ENCODE data around the gene IL13RA1.
"Not testable (repeated sequence)": the region's sequence is repeated elsewhere in the genome, so short reads cannot be mapped to it uniquely, and the experiment has no call there.

IL13RA1 gene

DNA sequence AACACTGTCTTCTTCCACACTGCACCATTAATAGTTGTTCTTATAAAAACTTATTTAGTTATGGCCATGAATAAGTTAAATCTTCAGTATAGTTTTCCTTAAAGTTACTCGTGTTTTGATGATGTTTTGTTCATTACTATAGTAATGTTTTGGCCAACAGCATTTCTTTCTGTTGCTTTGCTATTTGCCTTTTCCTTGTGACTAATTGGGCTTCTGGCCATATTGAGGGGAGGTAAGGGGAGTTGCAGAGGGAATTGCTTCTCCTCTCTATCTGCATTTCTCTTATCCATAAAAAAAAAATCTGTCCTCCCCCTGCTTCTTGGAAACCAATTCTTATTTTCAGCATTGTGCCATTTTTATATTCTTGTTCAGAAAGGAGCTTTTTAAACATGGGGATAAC, 53.5 kb downstream of the IL13RA1 start:
- DNase-seq, result no peak

DNA sequence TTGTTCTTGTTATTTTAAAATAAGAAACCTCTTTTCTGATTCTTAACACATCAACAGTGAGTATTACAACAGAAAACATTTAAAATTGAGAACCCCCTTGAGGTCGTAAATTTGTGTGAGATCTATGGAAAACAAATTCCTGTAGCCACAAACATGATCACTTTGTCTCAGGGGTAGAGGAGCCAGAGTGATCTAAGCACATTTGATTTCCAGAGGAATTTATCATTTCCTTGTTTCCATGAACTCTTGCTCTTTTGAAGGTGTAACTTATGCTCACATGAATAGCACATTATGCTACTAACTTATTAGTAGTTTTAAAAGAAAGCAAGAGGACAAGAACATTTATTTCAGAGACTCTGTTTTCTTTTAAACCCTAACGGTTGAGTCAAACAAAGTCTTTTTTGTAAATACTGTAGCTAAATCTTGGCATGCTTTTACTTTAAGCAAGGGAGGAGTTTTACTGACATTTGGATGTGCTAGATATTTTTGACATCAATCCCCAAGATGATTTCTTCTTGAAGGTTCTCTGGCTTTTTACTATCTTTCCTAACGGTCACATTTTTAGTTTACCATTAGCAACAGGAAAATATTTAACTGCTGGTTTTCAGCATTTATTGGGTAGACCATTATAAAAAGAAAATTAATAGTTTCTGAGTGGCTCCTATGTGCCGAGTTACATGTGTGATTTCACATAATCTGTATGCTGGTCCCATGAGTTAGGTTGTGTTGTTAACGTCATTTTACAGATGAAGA, 68.3 kb downstream of the IL13RA1 start:
- no peak for DNase-seq

DNA sequence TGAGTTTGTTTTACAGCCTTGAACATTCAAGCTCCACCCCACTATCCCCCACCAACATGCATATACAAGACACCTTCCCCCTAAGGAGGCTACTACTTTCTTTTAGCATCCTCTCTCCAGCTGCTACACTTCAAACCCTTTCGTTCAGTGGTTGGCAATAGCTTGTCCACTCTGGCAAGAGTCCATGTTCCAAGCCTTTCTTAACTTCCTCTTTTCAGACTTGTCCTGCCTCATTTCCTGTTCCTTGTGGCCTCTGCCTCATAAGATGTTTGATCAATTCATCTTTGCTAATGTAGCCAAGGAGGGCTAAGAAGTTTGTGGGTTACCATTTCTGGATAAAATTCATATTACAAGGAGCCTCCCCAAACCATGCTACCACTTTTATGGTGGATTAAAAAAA, 75.5 kb downstream of the IL13RA1 start:
- no peak for DNase-seq

DNA sequence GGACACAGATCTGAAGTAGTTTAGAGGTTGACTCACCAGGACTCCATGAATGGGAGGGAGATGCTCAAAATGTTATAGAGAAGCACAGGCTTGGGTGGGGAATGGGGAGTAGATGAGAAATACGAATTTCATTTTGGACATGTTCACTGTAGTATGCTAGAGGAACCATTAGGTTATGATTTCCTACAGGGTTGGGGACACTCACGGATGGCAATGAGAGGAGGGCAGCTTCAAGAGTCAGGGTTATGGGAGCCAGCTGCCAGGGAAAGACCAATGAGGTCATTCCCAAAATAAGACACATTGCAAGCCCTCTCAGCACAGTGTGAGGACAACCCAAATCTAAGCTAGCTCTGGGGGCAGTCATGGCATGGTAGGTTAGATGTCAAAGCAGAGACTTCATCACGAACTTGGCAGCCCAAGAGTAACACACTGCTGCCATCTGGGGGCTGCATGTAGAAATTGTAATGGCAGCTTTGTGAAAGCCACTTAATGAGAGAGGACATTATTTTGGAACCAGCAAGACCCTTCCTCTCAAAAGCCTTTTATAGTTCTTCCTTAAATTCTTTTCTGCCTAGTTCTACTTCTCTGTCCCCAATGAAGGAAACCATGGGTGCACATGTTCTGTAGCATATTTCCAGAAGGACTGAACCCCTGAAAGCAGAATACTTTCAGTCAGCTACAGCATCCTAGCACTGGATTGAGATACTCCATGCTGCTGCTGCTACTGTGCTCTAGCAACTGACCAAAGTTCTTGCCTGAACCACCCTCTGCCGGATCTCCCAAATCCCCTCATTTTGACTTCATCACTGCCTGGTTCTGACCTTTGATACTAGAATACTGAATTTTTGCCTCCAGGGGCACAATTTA, 80.0 kb downstream of the IL13RA1 start:
- DNase-seq, result peak; percentile 3

DNA sequence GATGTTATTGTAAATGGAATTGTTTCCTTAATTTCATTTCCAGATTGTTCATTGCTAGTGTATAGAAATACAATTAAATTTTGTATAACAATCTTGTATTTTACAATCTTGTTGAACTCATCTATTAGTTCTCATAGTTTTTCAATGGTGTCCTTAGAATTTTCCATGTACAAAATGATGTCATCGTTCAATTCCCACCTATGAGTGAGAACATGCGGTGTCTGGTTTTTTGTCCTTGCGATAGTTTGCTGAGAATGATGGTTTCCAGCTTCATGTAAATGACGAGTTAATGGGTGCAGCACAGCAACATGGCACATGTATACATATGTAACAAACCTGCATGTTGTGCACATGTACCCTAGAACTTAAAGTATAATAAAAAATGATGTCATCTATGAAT, 89.9 kb downstream of the IL13RA1 start:
- DNase-seq, result not testable (repeated sequence)

DNA sequence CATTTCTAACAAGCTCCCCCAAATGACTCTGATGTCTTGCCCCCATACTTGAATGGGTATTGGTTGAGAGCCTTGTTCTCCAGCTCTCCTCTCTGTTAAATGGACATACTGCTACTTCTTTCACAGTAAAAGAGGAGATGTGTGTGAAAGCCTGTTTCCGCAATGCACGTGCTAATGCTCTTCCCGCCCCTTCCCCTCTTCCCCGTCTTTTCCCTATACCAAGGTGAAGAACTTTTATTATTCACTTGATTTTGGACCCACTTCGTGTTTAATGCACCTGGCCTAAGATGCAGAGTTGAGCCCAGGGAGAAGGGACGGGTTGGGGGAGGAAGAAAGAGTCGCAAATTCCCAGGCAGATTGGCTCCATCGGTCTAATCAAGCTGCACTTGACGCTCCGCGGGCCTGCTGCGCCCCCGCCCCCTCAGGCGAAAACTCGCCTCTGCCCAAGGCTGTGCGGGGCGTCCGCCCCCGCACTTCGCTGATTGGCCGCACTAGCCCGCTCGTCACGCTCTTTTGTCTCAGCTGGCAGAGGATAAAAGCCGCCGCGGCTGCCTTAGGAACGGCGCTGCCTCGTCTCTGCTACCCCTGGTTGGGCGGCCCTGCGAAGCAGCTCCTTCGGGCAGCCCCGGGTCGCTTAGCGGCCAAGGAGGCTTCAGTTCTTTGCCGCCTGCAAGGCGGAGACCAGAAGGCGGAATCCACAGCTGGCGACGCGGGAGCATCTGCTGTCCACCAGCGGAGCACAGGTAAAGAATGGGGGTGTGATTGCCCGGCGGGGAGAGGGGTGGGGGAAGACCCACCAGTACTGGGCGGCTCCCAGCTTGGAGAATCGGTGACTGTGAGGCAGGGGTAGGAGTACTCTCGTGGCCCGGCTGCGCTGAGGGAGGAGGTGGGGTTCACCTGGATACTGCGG, 96.1 kb downstream of the IL13RA1 start, which contains the start of gene ZCCHC12:
Gene ZCCHC12, plus strand, starts transcription at position 562 of the 910 bp plus-strand sequence. CDS start 1,421 bp downstream, outside the sequence.
- peak; percentile 24 for DNase-seq

DNA sequence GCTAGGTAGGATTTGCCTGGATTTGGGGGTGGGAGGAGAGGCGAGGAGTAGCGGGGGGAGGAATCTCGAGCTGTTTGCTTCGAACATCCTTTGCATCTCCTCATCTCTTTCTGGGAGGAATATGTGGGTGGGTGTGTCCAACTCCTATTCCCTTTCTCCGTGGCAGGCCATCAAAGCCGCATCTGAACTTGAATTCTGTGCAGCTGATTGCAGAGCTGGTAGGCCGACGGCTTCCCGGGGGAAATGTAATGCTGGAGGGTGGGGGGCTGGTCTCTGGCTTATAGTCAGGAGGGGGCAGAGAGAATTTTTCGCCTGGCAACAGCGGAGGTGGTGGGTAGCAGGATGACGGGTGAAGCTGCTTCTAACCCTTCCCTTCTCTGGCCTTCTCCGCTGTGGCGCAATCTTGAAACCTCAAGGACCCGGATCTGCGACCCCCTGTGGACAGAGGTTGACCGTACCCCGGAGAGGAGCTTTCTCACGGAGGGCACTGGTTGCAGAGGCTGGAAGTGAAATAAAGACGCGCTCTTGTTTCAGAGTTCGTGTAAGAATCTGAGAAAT, 96.8 kb downstream of the IL13RA1 start:
- DNase-seq, result no peak

DNA sequence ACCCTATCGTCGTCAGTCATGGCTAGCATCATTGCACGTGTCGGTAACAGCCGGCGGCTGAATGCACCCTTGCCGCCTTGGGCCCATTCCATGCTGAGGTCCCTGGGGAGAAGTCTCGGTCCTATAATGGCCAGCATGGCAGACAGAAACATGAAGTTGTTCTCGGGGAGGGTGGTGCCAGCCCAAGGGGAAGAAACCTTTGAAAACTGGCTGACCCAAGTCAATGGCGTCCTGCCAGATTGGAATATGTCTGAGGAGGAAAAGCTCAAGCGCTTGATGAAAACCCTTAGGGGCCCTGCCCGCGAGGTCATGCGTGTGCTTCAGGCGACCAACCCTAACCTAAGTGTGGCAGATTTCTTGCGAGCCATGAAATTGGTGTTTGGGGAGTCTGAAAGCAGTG, 97.8 kb downstream of the IL13RA1 start:
- DNase-seq, result no peak

DNA sequence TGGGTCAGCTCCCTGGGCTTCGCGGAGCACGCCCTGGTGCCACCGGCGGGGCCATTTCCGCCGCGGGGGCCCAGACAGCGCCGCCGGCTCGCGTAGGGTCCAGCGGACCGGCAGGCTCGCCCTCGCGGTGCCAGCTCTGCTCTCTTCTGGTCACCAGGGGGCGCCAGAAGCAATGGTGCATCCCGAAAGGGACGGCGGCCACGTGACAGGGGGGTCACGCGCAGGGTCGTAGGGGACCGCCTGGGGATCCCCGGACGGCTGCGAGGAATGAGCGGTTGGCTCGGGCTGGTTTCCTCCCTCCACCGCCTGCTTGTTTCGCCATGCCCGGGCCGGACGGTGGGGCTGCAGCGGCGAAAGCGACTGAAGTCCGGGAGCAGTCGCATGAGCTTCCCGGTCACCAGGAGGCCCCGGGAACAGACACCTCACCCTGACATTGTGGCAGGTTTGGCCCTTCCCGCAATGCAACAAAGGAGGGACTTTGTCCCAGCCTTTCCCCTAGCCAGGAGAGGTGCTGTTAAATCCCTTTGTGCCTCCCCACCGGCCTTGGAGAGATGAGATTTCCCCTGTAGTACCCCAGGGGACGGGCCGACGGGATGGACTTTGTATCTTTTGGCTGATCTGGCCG, 112.0 kb downstream of the IL13RA1 start:
- no peak for DNase-seq

Data from DMS153 (cell line).